HEK293 (cell line): ENCODE results near the gene FOSB.

Experiments
- HOXA7 ChIP-seq: sonication (generic); formaldehyde crosslinking; IDR thresholded peaks from 2 replicates; pipeline ENCODE4 v1.8.1; 2022; ENCODE audit warnings: missing genetic modification reagents, borderline replicate concordance
- HOXD13 ChIP-seq: sonication (generic); formaldehyde crosslinking; IDR thresholded peaks from 2 replicates; pipeline ENCODE4 v1.8.0; 2022; ENCODE audit warnings: missing genetic modification reagents, borderline replicate concordance
- IKZF3 ChIP-seq: fragments of 450-650 bp; IDR thresholded peaks from 2 replicates; pipeline ENCODE4 v1.5.0; 2018; ENCODE audit warnings: missing biosample characterization, mild to moderate bottlenecking, missing genetic modification characterization, moderate library complexity
- KLF10 ChIP-seq: fragments of 450-650 bp; IDR thresholded peaks from 2 replicates; pipeline ENCODE4 v1.5.1; 2018; ENCODE audit warnings: missing biosample characterization, mild to moderate bottlenecking, missing genetic modification characterization
- KLF16 ChIP-seq: fragments of 450-650 bp; formaldehyde crosslinking; IDR thresholded peaks from 2 replicates; pipeline ENCODE4 v1.5.1; 2017; ENCODE audit warnings: missing biosample characterization, missing genetic modification characterization
- OVOL3 ChIP-seq: fragments of 450-650 bp; formaldehyde crosslinking; IDR thresholded peaks from 2 replicates; pipeline ENCODE4 v1.5.1; 2016; ENCODE audit warnings: missing biosample characterization, missing genetic modification characterization
- SP2 ChIP-seq: fragments of 450-650 bp; formaldehyde crosslinking; IDR thresholded peaks from 2 replicates; pipeline ENCODE4 v1.5.1; 2016; ENCODE audit warnings: missing biosample characterization, missing genetic modification characterization
- ZBTB1 ChIP-seq: fragments of 450-650 bp; formaldehyde crosslinking; IDR thresholded peaks from 2 replicates; pipeline ENCODE4 v1.5.1; 2016; ENCODE audit warnings: missing biosample characterization, missing genetic modification characterization
- ZBTB8A ChIP-seq: fragments of 450-650 bp; formaldehyde crosslinking; IDR thresholded peaks from 2 replicates; pipeline ENCODE4 v1.5.1; 2016; ENCODE audit warnings: missing biosample characterization, missing genetic modification characterization
- ZNF146 ChIP-seq: fragments of 450-650 bp; formaldehyde crosslinking; IDR thresholded peaks from 2 replicates; pipeline ENCODE4 v1.5.1; 2016; ENCODE audit warnings: missing biosample characterization, missing genetic modification characterization
- ZNF169 ChIP-seq: fragments of 450-650 bp; formaldehyde crosslinking; IDR thresholded peaks from 2 replicates; pipeline ENCODE4 v1.5.1; 2016; ENCODE audit warnings: missing biosample characterization, missing genetic modification characterization
- ZNF2 ChIP-seq: fragments of 450-650 bp; formaldehyde crosslinking; IDR thresholded peaks from 2 replicates; pipeline ENCODE4 v1.5.1; 2016; ENCODE audit warnings: missing biosample characterization, missing genetic modification characterization
- ZNF223 ChIP-seq: fragments of 450-650 bp; formaldehyde crosslinking; IDR thresholded peaks from 2 replicates; pipeline ENCODE4 v1.5.1; 2016; ENCODE audit warnings: missing biosample characterization, missing genetic modification characterization
- ZNF302 ChIP-seq: fragments of 450-650 bp; formaldehyde crosslinking; IDR thresholded peaks from 2 replicates; pipeline ENCODE4 v1.5.1; 2016; ENCODE audit warnings: missing biosample characterization, missing genetic modification characterization, low read depth
- ZNF335 ChIP-seq: fragments of 450-650 bp; formaldehyde crosslinking; conservative IDR thresholded peaks from 2 replicates; pipeline ENCODE4 v1.5.1; 2016; ENCODE audit warnings: missing biosample characterization, missing genetic modification characterization
- ZNF341 ChIP-seq: fragments of 450-650 bp; formaldehyde crosslinking; IDR thresholded peaks from 2 replicates; pipeline ENCODE4; 2016; ENCODE audit warnings: low read depth, missing biosample characterization, missing genetic modification characterization
- ZNF416 ChIP-seq: fragments of 450-650 bp; formaldehyde crosslinking; IDR thresholded peaks from 2 replicates; pipeline ENCODE4 v1.5.1; 2016; ENCODE audit warnings: missing biosample characterization, missing genetic modification characterization
- ZNF48 ChIP-seq: fragments of 450-650 bp; formaldehyde crosslinking; IDR thresholded peaks from 2 replicates; pipeline ENCODE4 v1.5.1; 2016; ENCODE audit warnings: missing biosample characterization, missing genetic modification characterization
- ZNF488 ChIP-seq: fragments of 450-650 bp; formaldehyde crosslinking; IDR thresholded peaks from 2 replicates; pipeline ENCODE4 v1.5.1; 2016; ENCODE audit warnings: missing biosample characterization, missing genetic modification characterization
- ZNF571 ChIP-seq: fragments of 450-650 bp; formaldehyde crosslinking; IDR thresholded peaks from 2 replicates; pipeline ENCODE4 v1.5.0; 2017; ENCODE audit warnings: missing biosample characterization, missing genetic modification characterization
- ZNF76 ChIP-seq: fragments of 450-650 bp; formaldehyde crosslinking; IDR thresholded peaks from 2 replicates; pipeline ENCODE4; 2016; ENCODE audit warnings: low read depth, missing biosample characterization, missing genetic modification characterization, borderline replicate concordance
- TF ChIP-seq, protein P1 (sequence below): fragments of 450-650 bp; IDR thresholded peaks from 2 replicates; pipeline ENCODE4 v1.5.1; 2018; ENCODE audit warnings: missing biosample characterization, mild to moderate bottlenecking, missing genetic modification characterization
- TF ChIP-seq, protein P2 (sequence below): fragments of 450-650 bp; formaldehyde crosslinking; IDR thresholded peaks from 2 replicates; pipeline ENCODE4 v1.5.1; 2016; ENCODE audit warnings: missing biosample characterization, missing genetic modification characterization, low read depth
- TF ChIP-seq, protein P3 (sequence below): fragments of 450-650 bp; formaldehyde crosslinking; IDR thresholded peaks from 2 replicates; pipeline ENCODE4; 2016; ENCODE audit warnings: missing biosample characterization, missing genetic modification characterization
- TF ChIP-seq, protein P4 (sequence below): fragments of 450-650 bp; formaldehyde crosslinking; IDR thresholded peaks from 2 replicates; pipeline ENCODE4 v1.5.1; 2016; ENCODE audit warnings: missing biosample characterization, missing genetic modification characterization
- TF ChIP-seq, protein P5 (sequence below): fragments of 450-650 bp; formaldehyde crosslinking; IDR thresholded peaks from 2 replicates; pipeline ENCODE4 v1.5.1; 2016; ENCODE audit warnings: missing biosample characterization, missing genetic modification characterization
- TF ChIP-seq, protein P6 (sequence below): fragments of 450-650 bp; formaldehyde crosslinking; IDR thresholded peaks from 2 replicates; pipeline ENCODE4 v1.5.1; 2017; ENCODE audit warnings: missing biosample characterization, missing genetic modification characterization

Gene FOSB

DNA sequence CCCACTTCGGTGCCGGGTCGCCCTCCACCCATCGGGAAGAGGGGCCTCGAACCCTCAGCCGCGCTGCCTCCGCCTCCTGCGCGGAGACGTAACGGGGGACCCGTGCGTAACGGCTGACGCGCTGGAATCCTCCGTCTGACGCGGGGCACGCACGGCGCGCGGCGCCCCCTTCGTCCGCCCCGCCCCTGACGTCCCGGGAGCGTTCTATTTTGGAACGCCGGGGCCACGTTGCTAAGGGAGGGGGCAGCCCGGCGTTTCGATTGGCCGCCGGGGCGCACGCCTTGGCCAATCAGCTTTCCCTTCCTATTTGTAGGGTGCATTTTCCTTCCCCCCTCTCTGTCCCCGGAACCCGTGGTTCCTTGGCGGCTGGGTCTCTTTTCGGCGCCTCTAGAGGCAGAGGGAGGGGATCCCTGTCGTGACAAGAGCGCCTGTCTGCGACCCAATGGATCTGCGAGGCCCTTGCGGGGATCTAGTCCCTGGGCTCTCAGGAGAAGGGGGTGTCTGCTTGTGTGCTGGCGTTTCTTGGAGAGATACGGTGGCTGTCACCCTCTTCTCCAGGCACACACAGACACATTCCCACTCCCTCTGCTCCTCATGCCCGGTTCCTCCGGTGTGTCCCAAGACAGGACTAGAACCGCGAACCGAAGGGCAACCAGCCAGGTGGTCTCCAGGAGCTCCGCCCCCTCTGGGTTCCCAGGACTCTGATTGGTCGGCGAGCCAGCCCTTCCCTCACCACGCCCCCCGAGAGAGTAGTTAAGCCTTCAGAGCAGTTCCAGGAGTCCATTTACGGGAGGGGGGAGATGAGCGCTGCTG is 1.5 kb downstream of the FOSB start (continued):
- TF ChIP-seq, protein P1, sequence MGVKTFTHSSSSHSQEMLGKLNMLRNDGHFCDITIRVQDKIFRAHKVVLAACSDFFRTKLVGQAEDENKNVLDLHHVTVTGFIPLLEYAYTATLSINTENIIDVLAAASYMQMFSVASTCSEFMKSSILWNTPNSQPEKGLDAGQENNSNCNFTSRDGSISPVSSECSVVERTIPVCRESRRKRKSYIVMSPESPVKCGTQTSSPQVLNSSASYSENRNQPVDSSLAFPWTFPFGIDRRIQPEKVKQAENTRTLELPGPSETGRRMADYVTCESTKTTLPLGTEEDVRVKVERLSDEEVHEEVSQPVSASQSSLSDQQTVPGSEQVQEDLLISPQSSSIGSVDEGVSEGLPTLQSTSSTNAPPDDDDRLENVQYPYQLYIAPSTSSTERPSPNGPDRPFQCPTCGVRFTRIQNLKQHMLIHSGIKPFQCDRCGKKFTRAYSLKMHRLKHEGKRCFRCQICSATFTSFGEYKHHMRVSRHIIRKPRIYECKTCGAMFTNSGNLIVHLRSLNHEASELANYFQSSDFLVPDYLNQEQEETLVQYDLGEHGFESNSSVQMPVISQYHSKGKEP (tag by site-specific recombination) = 0 out of 2 replicates have a peak, but pooled peaks have one; percentile 0
- TF ChIP-seq OVOL3 (tag by site-specific recombination) = peak; percentile 81; the same call in 1 of the 2 replicates
- no peak for TF ChIP-seq HOXD13 (CRISPR knock-in tag)
- TF ChIP-seq, protein P2, sequence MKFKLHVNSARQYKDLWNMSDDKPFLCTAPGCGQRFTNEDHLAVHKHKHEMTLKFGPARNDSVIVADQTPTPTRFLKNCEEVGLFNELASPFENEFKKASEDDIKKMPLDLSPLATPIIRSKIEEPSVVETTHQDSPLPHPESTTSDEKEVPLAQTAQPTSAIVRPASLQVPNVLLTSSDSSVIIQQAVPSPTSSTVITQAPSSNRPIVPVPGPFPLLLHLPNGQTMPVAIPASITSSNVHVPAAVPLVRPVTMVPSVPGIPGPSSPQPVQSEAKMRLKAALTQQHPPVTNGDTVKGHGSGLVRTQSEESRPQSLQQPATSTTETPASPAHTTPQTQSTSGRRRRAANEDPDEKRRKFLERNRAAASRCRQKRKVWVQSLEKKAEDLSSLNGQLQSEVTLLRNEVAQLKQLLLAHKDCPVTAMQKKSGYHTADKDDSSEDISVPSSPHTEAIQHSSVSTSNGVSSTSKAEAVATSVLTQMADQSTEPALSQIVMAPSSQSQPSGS = no peak
- 0 out of 2 replicates have a peak, but pooled peaks have one; percentile 48 for TF ChIP-seq ZNF76 (tag by site-specific recombination)
- no peak for TF ChIP-seq ZNF488 (tag by site-specific recombination)
- no peak for TF ChIP-seq ZNF416 (tag by site-specific recombination)
- TF ChIP-seq ZNF571 (tag by site-specific recombination) = no peak
- TF ChIP-seq ZNF146 (tag by site-specific recombination) = no peak
- no peak for TF ChIP-seq ZNF223
- TF ChIP-seq, protein P3, sequence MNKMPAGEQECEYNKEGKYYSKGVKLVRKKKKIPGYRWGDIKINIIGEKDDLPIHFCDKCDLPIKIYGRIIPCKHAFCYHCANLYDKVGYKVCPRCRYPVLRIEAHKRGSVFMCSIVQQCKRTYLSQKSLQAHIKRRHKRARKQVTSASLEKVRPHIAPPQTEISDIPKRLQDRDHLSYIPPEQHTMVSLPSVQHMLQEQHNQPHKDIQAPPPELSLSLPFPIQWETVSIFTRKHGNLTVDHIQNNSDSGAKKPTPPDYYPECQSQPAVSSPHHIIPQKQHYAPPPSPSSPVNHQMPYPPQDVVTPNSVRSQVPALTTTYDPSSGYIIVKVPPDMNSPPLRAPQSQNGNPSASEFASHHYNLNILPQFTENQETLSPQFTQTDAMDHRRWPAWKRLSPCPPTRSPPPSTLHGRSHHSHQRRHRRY = no peak
- no peak for TF ChIP-seq ZNF302 (tag by site-specific recombination)
- TF ChIP-seq KLF10 (tag by site-specific recombination) = peak; percentile 95
- TF ChIP-seq SP2 (tag by site-specific recombination) = peak; percentile 86
- peak; percentile 96 for TF ChIP-seq ZNF341
- TF ChIP-seq ZNF169 (tag by site-specific recombination) = no peak
- peak; percentile 59 for TF ChIP-seq ZBTB8A
- TF ChIP-seq, protein P4, sequence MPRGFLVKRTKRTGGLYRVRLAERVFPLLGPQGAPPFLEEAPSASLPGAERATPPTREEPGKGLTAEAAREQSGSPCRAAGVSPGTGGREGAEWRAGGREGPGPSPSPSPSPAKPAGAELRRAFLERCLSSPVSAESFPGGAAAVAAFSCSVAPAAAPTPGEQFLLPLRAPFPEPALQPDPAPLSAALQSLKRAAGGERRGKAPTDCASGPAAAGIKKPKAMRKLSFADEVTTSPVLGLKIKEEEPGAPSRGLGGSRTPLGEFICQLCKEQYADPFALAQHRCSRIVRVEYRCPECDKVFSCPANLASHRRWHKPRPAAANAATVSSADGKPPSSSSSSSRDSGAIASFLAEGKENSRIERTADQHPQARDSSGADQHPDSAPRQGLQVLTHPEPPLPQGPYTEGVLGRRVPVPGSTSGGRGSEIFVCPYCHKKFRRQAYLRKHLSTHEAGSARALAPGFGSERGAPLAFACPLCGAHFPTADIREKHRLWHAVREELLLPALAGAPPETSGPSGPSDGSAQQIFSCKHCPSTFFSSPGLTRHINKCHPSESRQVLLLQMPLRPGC (tag by site-specific recombination) = no peak
- TF ChIP-seq, protein P5, sequence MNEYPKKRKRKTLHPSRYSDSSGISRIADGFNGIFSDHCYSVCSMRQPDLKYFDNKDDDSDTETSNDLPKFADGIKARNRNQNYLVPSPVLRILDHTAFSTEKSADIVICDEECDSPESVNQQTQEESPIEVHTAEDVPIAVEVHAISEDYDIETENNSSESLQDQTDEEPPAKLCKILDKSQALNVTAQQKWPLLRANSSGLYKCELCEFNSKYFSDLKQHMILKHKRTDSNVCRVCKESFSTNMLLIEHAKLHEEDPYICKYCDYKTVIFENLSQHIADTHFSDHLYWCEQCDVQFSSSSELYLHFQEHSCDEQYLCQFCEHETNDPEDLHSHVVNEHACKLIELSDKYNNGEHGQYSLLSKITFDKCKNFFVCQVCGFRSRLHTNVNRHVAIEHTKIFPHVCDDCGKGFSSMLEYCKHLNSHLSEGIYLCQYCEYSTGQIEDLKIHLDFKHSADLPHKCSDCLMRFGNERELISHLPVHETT (tag by site-specific recombination) = no peak
- no peak for TF ChIP-seq ZNF2 (tag by site-specific recombination)
- TF ChIP-seq KLF16 = peak; percentile 84
- TF ChIP-seq ZBTB1 (tag by site-specific recombination) = peak; percentile 51; the same call in 1 of the 2 replicates
- TF ChIP-seq ZNF335 (tag by site-specific recombination) = peak; percentile 73
- no peak for TF ChIP-seq HOXA7 (CRISPR knock-in tag)
- TF ChIP-seq ZNF48 (tag by site-specific recombination) = no peak
- peak; percentile 32; the same call in 1 of the 2 replicates for TF ChIP-seq IKZF3 (tag by site-specific recombination)
- TF ChIP-seq, protein P6, sequence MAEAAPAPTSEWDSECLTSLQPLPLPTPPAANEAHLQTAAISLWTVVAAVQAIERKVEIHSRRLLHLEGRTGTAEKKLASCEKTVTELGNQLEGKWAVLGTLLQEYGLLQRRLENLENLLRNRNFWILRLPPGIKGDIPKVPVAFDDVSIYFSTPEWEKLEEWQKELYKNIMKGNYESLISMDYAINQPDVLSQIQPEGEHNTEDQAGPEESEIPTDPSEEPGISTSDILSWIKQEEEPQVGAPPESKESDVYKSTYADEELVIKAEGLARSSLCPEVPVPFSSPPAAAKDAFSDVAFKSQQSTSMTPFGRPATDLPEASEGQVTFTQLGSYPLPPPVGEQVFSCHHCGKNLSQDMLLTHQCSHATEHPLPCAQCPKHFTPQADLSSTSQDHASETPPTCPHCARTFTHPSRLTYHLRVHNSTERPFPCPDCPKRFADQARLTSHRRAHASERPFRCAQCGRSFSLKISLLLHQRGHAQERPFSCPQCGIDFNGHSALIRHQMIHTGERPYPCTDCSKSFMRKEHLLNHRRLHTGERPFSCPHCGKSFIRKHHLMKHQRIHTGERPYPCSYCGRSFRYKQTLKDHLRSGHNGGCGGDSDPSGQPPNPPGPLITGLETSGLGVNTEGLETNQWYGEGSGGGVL (tag by site-specific recombination) = 0 out of 2 replicates have a peak, but pooled peaks have one; percentile 6
- TF ChIP-seq, all 188 proteins: peak for 41
